ENCODE data around the gene SNX10. TPM values are rescaled to one million over a fixed set of nuclear protein-coding genes. Genes with fewer than 3 reads are reported as not detected.
"Not testable (repeated sequence)": the region's sequence is repeated elsewhere in the genome, so short reads cannot be mapped to it uniquely, and the experiment has no call there.

The SNX10 gene, protein sequence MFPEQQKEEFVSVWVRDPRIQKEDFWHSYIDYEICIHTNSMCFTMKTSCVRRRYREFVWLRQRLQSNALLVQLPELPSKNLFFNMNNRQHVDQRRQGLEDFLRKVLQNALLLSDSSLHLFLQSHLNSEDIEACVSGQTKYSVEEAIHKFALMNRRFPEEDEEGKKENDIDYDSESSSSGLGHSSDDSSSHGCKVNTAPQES
- 1 to 10 TPM in 3 of 4 donors, not detected in 1; 1.5 to 5.9 (median 3.1) TPM for total RNA-seq

DNA sequence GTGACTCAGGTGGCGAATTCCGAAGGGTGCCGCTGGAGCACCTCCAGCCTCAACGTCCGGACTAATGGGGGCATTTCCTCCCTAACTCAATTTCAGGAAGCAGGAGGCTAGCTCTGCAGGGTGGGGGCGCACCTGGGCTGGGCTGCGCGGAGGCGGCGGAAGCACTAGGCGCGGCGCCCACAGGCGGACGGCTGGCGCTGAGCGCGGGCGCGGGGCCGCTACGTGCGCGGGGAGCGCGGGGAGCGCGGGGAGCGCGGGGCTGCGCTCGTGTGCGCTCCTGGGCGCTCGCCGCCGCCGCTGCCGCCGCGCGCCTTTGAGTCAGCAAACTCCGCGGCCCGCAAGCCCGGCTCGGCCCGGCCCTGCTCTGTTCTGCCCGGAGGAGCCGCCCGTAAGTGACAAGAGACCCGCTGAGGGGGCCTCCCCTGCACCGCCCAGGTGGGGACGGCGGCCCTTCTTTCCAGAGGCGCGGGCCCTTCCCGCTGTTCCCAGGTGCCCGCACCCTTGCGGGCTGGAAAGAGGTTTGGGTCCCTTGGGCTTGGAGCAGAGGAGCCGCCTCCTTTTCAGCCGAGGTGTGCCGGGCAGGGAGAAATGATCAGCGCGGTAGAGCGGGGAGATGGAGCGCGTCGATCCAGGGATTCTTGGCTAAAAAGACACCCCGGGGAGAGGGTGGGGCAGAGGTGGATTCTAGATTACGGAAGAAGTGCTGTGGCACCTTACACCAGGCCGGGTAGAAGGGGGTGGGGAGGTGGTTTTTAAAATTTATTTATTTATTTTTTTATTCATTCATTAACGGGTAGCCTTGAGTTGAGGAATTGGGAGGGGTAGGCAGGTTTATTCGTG lies at the start of gene SNX10:
Gene SNX10, plus strand, starts transcription at position 164 of the 840 bp plus-strand sequence. CDS start 54,581 bp downstream, outside the sequence.
- H3K27me3 ChIP-seq, result no peaks in the 10 kb centered on the region
- WGBS, 2 donors (ENCODE audit: low coverage in 1 of 2), result 2 to 19% methylated on average over 10 to 40 of the region's 74 CpGs
- peak within 1 kb of the TSS in 3 of 4 donors; percentile 7 to 71 (median 31) for H3K27ac ChIP-seq
- peak within 1 kb of the TSS; percentile 45 to 90 (median 54) for H3K4me3 ChIP-seq
- peaks cover 0 to 12% (median 2%) of the 10 kb centered on the region in 4 donors for H3K4me1 ChIP-seq
- no peak for TF ChIP-seq EP300 (IDR thresholded peaks at IDR 0.05; ENCODE audit: low read depth)
- no peak for TF ChIP-seq POLR2AphosphoS5 (IDR thresholded peaks at IDR 0.05)
- no peak for TF ChIP-seq POLR2A (IDR thresholded peaks at IDR 0.05)
- TF ChIP-seq, protein P1, sequence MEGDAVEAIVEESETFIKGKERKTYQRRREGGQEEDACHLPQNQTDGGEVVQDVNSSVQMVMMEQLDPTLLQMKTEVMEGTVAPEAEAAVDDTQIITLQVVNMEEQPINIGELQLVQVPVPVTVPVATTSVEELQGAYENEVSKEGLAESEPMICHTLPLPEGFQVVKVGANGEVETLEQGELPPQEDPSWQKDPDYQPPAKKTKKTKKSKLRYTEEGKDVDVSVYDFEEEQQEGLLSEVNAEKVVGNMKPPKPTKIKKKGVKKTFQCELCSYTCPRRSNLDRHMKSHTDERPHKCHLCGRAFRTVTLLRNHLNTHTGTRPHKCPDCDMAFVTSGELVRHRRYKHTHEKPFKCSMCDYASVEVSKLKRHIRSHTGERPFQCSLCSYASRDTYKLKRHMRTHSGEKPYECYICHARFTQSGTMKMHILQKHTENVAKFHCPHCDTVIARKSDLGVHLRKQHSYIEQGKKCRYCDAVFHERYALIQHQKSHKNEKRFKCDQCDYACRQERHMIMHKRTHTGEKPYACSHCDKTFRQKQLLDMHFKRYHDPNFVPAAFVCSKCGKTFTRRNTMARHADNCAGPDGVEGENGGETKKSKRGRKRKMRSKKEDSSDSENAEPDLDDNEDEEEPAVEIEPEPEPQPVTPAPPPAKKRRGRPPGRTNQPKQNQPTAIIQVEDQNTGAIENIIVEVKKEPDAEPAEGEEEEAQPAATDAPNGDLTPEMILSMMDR (IDR thresholded peaks at IDR 0.05), result no peak
- no peaks in the 10 kb centered on the region for H3K36me3 ChIP-seq
- peak; percentile 69 for DNase-seq
- H3K9me3 ChIP-seq, result no peaks in the 10 kb centered on the region
- intact Hi-C loops (cut with DNase I; ENCODE audit: low total_unique reads), result no loop called here
- in situ Hi-C loops (cut with MboI; ENCODE audit: low pct_ligation_motif_present in 1 of 4, low pct_unique_long_range_greater_than_20kb in 1 of 4, low sequenced_read_pairs in 3 of 4), result no loop called here

DNA sequence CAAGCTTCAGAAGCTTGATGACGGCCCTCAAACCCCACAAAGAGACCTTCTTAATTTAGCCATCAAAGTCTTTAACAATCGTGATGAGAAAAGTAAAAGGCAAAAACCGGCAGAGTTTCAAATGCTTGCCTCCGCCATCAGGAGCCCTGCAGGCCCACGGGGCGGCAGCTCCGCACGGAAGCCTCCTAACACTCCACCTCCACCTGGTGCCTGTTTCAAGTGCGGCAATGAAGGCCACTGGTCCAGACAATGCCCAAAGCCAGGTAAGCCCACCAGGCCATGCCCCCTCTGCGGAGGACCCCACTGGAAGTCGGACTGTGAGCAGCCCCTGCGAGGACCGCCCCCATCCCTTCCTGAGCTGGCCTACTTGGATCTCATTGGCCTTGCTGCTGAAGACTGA lies 46.5 kb upstream of the SNX10 start:
- Histone ChIP-seq H3K27me3 (no peaks in the 10 kb centered on the region), H3K9me3 (no peaks in the 10 kb centered on the region), H3K4me3 (no peak overlapping the region), H3K4me1 (no peaks in the 10 kb centered on the region), H3K36me3 (no peaks in the 10 kb centered on the region), H3K27ac (no peak overlapping the region)
- WGBS, 2 donors (ENCODE audit: low coverage in 1 of 2), result 95 to 100% methylated on average over 2 to 13 of the region's 13 CpGs
- no peak for DNase-seq
- intact Hi-C loops (cut with DNase I; ENCODE audit: low total_unique reads) (no loop called here), in situ Hi-C loops (cut with MboI; ENCODE audit: low pct_ligation_motif_present in 1 of 4, low pct_unique_long_range_greater_than_20kb in 1 of 4, low sequenced_read_pairs in 3 of 4) (no loop called here)
- TF ChIP-seq POLR2A (IDR thresholded peaks at IDR 0.05) (no peak), POLR2AphosphoS5 (IDR thresholded peaks at IDR 0.05) (no peak), EP300 (IDR thresholded peaks at IDR 0.05; ENCODE audit: low read depth) (no peak)
- TF ChIP-seq, protein P1 (IDR thresholded peaks at IDR 0.05), result no peak

DNA sequence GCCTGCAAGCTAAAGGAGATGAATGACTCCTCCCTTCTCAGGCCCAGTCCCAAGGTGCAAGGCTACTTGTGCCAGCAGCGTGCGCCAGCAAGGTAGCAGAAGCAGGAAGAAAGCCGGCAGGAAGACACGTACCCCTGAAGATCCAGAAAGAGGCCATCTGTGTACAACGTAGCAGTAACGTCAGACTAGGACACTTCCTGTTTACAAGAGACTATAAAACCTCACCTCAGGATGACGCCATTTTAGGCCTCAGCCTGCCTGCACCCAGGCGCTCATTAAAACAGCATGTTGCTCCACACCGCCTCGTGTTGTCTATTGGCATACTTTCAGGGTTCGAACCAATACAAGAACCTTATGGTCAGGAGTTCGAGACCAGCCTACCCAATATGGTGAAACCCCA lies 41.4 kb upstream of the SNX10 start:
- H3K4me3 ChIP-seq, result no peak overlapping the region
- no peaks in the 10 kb centered on the region for H3K36me3 ChIP-seq
- TF ChIP-seq POLR2A (IDR thresholded peaks at IDR 0.05) (no peak), EP300 (IDR thresholded peaks at IDR 0.05; ENCODE audit: low read depth) (no peak), POLR2AphosphoS5 (IDR thresholded peaks at IDR 0.05) (no peak)
- TF ChIP-seq, protein P1 (IDR thresholded peaks at IDR 0.05), result no peak
- H3K27ac ChIP-seq, result no peak overlapping the region
- intact Hi-C loops (cut with DNase I; ENCODE audit: low total_unique reads) (no loop called here), in situ Hi-C loops (cut with MboI; ENCODE audit: low pct_ligation_motif_present in 1 of 4, low pct_unique_long_range_greater_than_20kb in 1 of 4, low sequenced_read_pairs in 3 of 4) (no loop called here)
- DNase-seq, result no peak
- 86% methylated on average over 12 of the region's 12 CpGs; no CpG with 5 or more reads in 1 of the 2 donors for WGBS, 2 donors (ENCODE audit: low coverage in 1 of 2)
- H3K27me3 ChIP-seq, result no peaks in the 10 kb centered on the region
- H3K4me1 ChIP-seq, result no peaks in the 10 kb centered on the region
- no peaks in the 10 kb centered on the region for H3K9me3 ChIP-seq

DNA sequence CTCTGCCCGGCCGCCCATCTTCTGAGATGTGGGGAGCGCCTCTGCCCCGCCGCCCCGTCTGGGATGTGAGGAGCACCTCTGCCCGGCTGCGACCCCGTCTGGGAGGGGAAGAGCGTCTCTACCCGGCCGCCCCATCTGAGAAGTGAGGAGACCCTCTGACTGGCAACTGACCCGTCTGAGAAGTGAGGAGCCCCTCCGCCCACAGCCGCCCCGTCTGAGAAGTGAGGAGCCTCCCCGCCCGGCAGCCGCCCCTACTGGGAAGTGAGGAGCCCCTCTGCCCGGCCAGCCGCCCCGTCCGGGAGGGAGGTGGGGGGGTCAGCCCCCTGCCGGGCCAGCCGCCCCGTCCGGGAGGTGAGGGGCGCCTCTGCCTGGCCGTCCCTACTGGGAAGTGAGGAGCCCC lies 29.8 kb upstream of the SNX10 start:
- WGBS, 2 donors (ENCODE audit: low coverage in 1 of 2), result 99% methylated on average over 11 of the region's 29 CpGs; no CpG with 5 or more reads in 1 of the 2 donors
- in situ Hi-C loops (cut with MboI; ENCODE audit: low pct_ligation_motif_present in 1 of 4, low pct_unique_long_range_greater_than_20kb in 1 of 4, low sequenced_read_pairs in 3 of 4); H3K4me1 ChIP-seq; intact Hi-C loops (cut with DNase I; ENCODE audit: low total_unique reads); H3K27me3 ChIP-seq; H3K4me3 ChIP-seq; H3K36me3 ChIP-seq; H3K27ac ChIP-seq; H3K9me3 ChIP-seq; DNase-seq: not testable (repeated sequence)
